Stimulated activated CD8-positive, alpha-beta memory T cell treated with anti-CD3 and anti-CD28 coated beads, Interleukin-12 subunit alpha, Interleukin-12 subunit beta, amount 100 ng/mL, for 24 hours (primary cell): ENCODE measurements around the gene ZNF526.
A peak's percentile ranks its signal among the peaks of the same experiment; 100 is the strongest.

ENCODE experiments used
- DNase-seq: peaks from one replicate; pipeline ENCODE4 v3.0.0-alpha.2; 2020; ENCODE audit errors: extremely low read depth

Gene ZNF526

GRCh38 chr19:42224940-42225717 is 5.0 kb downstream of the ZNF526 start:
- no peak for DNase-seq

DNA sequence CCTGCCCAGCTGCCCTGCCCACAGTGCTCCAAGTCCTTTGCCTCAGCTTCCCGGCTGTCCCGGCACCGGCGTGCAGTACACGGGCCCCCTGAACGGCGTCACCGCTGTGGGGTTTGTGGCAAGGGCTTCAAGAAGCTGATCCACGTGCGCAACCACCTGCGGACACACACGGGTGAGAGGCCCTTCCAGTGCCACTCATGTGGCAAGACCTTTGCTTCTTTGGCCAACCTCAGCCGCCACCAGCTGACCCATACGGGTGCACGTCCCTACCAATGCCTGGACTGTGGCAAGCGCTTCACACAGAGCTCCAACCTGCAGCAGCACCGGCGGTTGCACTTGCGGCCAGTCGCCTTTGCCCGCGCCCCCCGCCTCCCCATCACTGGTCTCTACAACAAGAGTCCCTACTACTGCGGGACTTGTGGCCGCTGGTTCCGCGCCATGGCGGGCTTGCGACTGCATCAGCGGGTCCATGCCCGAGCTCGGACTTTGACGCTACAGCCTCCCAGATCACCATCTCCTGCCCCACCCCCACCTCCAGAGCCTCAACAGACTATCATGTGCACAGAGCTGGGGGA is 5.7 kb downstream of the ZNF526 start:
- DNase-seq: no peak

- DNase-seq: no peak
These were observed 6.8 kb downstream of the ZNF526 start for GRCh38 chr19:42226886-42227285.

GRCh38 chr19:42228641-42229040 is 8.5 kb downstream of the ZNF526 start:
- no peak for DNase-seq

GRCh38 chr19:42229301-42229854 is 9.3 kb downstream of the ZNF526 start:
- no peak for DNase-seq

DNA sequence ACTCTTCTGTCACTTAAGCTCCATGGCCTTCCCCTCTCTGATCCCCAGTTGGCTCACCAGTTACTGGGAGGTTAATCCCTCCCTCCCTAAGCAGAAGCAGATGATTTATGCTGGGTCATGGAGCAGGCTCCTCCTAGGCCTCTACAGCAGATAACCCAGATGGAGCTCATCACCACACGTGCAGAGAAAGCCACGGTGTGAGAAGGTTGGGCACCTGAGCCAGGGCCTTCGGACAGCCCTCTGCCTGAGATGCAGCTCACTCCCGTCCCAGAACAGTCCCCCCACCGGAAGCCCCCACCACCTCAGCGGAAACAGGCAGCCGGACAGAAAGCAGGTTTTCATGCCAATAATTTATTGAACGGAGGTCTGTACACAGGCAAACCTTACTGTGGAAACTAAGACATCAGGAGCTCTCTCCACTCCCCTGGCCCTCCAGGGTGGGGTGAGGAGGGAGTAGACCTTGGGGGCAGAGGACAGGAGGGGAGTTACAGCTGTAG is 9.8 kb downstream of the ZNF526 start:
- no peak for DNase-seq

DNA sequence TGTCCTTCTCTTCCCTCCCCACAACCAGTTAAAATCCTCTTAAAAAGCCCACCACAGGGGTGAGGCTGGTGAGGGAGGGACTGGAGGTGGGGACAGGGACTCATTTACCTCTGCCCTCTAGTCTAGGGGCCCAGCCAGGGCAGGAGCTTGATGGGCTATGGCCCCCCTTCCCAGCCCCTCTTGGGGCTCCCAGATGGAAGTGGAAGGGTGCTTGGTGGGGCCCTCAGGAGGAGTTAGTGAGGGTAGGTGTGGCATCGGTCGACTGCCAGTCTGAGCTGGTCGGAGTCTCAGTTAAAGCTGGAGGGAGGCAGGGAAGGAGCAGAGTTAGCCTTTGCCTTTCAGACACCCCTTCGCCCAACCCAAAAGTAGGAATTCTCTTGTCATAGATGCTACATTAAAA is 10.5 kb downstream of the ZNF526 start:
- DNase-seq: no peak

DNA sequence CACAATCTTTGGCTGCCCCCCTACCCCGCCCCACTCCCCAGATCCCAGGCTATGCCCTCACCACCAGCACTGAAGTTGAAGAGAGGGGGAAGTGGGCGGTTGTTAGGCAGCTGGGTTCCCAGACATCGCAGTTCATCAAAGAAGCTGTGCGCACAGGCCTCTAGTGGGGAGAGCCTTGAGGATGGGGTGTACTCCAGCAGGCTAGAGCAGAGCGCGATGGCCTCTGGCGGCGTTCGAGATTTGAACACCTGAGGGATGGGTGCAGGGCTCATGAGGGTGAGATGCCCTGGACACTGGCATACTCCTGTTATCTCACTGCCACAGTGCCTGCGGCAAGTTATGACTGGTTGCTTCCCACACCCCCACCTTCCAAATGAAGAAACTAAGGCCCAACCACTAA is 12.3 kb downstream of the ZNF526 start:
- DNase-seq: no peak

GRCh38 chr19:42233106-42233505 is 13.0 kb downstream of the ZNF526 start:
- no peak for DNase-seq

DNA sequence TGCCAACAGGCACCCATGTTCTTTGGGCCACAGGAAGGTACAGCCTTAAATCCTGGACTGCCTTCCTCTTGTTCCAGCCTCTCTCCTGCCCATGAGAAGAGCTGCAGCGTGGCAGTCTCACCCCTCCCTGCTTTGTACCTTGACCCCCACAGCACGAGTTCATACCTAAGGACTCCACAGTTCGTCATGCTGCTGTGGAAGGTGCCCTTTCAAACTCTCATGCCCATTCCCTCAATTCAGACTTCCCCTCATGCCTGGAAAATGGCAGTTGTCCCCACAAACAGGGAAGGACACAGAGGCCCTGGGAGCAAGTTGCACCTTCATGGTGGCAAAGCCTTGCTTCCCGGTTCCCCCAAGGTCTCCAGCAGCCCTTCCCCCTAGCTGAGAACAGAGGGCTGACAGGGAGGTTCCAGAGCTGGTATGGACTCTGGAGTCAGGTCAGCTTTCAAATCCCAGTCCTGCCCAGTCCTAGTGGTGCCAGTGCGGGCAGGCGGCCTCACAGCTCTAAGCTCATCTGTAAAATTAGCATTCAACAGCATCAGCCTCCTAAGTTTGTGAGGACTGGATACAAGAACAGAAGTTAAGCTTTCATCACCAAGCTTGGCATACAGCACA is 13.7 kb downstream of the ZNF526 start:
- no peak for DNase-seq

DNA sequence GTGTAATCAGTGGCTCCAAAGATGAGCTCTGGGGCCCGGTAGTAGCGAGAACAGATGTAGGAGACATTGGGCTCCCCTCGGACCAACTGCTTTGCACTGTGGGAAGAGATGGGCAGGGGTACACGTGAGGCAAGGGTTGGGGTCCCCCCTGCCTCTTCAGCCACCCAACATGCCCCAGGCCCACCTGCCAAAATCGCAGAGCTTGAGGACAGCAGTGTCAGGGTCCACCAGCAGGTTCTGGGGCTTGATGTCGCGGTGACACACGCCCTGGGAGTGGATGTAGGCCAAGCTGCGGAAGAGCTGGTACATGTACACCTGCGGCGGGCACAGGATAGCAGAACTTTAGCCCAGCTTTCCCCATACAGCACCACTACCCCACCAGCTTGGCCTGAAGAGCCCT is 14.3 kb downstream of the ZNF526 start:
- DNase-seq: no peak

DNA sequence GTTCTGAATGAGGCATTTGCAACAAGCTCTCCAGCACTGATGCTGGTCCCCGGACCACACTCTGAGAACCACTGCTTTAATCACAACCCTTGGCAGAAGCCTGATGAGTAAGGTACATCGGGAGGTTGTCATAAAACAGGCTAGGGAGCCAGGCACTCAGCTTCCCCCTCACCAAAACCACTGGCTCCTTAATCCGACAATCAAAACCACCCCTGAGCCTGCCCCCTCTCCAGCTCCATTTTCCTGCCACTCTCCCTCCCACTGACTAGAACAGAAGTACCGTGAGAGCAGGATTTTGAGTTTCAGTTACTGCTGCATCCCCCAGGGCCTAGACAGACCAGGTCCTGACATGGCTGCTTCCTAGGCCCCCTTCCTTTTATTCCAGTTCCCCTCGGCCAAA is 15.1 kb downstream of the ZNF526 start:
- no peak for DNase-seq

DNA sequence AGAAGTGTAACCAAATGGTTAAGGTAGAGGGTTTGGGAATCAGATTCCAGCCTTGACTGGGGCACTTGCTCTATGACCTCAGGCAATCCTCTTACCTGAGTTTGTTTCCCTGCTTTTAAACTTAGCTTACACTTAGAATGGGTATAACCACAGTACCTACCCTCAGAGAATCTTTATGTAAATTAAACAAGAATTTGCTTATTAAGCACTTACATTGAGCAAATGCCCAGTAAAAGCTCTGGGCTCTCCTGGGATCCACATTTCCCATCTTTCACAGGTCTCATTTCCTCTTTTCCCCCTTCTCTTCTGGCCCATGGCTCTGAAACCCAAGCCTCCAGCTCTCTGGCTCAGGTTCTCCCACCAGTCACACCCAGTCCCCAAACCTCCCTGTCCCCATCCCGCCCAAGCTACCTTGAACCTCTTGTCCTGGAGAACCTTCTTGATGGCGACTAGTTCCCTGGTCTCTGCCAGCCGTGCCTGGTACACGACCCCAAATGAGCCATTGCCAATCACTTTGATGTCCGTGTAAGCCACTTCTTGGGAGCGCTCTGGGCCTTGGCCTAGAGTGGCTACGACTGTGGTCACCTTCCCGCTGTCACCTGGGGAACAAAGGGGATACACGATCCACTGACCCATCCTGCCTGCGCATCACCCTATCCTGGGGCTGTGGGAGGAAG is 19.6 kb downstream of the ZNF526 start:
- no peak for DNase-seq

DNA sequence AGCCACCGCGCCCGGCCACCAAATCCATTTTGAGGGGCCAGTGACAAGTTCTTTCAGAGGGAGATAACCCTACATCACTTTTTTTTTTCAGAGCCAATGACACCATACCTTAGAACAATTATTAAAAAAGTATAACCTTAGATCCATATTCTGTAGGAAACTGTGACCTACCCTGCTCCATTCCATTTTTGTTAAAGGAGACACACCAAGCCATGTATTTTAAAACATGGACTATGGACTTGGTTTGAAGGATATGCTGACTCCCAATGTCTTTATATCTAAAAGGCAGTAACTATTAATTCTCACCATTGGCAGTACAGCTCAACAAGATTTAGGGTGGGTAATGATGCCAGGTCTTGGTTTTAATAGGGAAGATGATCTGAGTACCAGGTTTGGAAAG is 21.2 kb downstream of the ZNF526 start:
- no peak for DNase-seq

GRCh38 chr19:42242069-42242511 is 22.0 kb downstream of the ZNF526 start:
- DNase-seq: no peak

DNA sequence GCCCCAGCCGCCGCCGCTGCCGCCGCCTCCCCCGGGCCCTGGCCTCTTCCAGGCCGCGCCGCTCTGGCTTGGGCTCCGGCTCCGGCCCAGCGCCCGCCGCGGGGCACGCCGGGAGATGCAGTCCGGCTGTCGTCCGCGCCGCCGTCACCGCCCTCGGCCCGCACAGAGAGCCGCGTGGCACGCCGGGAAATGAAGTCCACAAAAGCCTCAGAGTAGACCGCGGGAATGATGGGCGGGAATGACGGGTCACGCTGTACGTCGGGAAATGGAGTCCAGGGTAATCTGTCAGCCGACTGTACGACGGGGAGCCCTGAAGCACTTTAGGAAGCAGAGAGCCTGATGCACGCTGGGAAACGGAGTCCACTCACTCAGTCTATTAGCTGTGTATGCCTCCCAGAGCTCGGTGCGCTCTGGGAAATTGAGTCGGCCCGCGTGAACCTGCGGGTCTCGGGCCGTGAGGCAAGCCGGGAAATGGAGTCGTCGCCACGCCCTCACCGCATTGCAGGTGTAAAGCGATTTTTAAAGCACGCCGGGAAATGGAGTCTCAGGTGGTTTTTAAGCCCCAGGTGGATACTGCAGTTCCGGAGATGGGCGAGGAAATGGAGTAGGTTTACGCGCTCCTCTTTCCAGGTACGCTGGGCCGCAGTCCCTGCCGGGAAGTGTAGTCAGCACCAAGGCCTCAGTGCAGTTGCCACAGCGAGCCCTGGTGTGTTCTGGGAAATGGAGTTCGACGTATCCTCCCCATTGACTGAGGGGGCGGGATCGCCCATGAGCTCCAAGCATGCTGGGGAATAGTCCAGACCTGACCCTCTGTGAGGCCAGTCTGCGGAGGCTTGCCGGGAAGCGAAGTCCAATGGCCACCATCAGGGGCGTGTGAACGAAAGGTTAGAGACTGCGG is 22.6 kb downstream of the ZNF526 start, which contains the start of gene GSK3A:
TSS of gene GSK3A (minus strand) at position 91 of the 898 bp plus-strand sequence. CDS start 137 bp downstream, outside the sequence.
- peak; percentile 89 for DNase-seq

- peak; percentile 81 for DNase-seq
These were observed 24.5 kb downstream of the ZNF526 start for GRCh38 chr19:42244347-42245220.

DNA sequence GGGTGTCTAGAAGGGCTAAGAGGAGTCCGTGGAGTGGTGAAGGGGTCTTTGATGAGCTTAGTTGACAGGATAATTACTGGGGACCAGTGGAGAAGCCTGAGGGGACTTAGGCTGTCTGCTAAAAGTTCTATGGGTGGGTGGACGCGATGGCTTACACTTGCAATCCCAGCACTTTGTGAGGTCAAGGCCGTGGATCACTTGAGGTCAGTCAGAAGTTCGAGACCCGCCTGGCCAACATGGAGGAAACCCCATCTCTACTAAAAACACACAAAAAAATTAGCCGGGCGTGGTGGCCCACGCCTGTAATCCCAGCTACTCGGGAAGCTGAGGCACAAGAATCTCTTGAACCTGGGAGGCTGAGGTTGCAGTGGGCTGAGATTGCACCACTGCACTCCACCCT is 25.1 kb downstream of the ZNF526 start:
- DNase-seq: no peak

DNA sequence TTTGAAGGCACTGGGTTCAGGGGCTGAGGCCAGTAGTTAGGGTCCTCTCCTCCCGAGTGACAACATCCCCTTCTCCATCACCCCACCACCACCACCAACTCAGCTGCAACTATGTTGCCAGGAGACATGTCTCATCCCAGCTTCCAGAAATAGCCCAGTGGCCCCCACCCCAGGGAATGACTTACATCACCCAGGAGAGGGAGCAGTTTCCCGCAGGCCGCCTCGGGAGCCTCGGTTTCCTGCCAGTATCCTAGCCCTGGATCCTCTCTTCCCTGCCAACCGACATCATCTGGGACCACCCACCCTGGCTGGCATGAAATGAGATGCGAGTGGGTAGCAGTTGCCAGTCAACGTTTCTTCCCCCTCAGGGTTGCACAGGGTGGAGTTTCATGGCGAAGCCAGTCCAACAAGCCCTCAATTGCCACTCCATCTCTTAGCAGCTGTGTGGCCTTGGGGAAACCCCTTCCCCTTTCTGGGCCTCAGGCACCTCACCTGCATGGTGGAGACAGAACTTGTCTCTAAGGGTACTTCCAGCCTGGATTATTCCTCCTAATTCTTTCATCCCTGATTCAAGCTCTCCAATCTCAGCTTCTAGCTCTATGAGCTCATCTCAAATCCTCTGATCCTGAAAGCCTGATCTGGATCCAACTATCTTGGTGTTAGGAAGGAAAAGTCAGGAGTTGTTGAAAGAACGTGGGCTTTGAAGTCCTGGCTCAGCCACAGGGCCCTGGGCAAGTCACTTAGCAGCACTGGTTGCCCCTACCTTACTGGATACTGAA is 26.2 kb downstream of the ZNF526 start:
- no peak for DNase-seq
